Measurements from ENCODE around the gene RBM8A.

Gene RBM8A

DNA sequence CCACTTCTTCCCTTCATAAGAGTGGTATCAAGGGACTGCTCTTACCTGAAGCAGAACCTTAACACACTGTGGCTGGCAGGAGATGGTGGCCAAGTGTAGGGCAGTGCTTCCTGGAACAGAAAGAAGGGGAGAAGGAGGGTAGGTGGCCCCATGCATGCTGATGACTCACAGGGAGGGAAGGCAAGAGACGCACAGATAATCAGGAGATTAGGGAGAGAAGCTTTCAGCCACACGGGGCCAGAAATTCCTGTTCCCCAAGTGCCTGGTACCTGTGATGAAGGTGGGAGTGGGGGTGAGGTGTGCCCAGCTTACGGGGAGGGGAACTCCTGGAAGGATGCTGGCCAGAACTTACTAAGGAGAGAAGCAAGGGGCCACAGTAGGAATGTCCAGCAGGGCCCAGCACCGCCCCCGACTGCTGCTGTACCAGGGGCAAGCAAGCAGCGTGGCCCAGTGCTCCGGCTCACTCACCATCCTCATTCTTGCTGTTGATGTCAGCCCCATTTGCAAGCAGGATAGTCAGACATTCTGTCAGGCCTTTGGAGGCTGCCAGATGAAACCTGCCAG lies 49.3 kb downstream of the RBM8A start:
- no peak for DNase-seq (ENCODE audit: low spot score)

DNA sequence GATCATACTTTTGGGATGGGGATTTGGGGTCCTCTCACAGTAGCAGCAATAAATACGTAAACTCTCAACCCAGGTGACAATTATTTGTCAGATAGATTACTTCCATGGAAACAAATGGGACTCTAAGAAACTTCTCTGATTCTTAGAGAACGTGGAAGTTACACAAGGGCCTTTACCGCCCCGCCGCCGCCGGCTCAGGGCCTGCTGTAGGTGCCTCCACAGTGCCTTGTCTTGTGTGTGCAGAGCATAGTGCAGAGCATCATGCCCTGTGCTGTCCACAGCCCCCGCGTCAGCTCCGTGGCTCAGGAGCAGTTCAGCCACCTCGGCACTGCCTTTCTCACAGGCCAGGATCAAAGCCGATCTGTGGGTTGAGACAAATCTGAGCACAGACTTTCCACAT lies 52.6 kb downstream of the RBM8A start:
- no peak for DNase-seq (ENCODE audit: low spot score)

DNA sequence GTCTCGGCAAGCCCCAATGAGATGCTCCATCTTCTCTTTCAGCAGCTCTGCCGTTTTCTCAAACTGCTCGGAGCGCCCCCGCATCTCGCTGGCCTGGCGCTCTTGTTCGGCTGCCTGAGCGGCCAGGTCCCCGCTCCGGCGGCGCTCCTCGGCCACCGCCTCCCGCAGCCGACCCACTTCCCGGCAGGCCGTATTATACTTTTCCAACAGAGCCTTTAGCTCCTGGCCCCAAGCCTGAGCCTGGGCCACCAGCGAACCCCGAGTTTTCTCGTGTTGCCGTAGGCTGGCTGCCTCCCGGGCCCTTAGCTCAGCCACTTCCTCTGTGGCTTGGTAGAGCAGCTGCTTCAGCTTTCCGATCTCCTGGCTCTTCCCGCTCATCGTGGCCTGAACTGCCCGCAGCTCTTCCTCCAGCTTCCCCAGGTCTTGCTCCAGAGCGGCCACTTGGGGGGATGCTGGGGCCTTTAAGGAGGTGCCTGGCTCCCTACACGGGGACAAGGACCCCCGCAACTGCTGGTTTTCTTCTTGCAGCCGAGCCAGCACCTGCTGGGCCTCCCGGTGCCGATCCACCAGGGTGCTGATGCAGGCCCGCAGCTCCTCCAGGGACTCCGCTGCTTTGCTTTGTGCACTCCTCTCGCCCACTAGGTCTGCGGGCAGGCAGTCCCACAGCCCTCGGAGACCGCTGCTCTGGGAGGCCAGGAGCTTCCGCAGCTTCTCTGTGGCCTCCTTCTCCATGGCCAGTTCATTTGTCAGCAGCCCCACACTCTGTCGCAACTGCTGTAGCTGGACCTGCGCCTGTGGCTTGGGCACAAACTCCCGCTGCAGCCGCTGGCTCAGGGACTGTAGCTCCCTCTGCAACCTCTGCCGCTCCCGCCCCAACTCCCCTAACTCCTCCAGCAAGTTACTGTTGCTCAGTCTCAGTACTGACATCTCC lies 55.0 kb downstream of the RBM8A start:
- DNase-seq (ENCODE audit: low spot score) = peak; percentile 19

All from CD4-positive, alpha-beta T cell treated with Interleukin-2 at 100 ng/mL for 4 hours (primary cell).